NT2/D1 (cell line): Measurements from ENCODE around the gene CES2.
"Not testable (repeated sequence)": the region's sequence is repeated elsewhere in the genome, so short reads cannot be mapped to it uniquely, and the experiment has no call there.

Source experiments
- SUZ12 ChIP-seq: IDR thresholded peaks from 2 replicates; pipeline ENCODE4 v1.6.1; 2011; ENCODE audit not compliant: insufficient read length, insufficient read depth; ENCODE audit errors: extremely low read depth
- YY1 ChIP-seq: IDR thresholded peaks from 2 replicates; pipeline ENCODE4 v1.6.1; 2011; ENCODE audit not compliant: insufficient read length, insufficient read depth
- ZNF274 ChIP-seq: IDR thresholded peaks from 2 replicates; pipeline ENCODE4 v1.6.1; 2011; ENCODE audit warnings: mild to moderate bottlenecking, low read depth, low read length

DNA sequence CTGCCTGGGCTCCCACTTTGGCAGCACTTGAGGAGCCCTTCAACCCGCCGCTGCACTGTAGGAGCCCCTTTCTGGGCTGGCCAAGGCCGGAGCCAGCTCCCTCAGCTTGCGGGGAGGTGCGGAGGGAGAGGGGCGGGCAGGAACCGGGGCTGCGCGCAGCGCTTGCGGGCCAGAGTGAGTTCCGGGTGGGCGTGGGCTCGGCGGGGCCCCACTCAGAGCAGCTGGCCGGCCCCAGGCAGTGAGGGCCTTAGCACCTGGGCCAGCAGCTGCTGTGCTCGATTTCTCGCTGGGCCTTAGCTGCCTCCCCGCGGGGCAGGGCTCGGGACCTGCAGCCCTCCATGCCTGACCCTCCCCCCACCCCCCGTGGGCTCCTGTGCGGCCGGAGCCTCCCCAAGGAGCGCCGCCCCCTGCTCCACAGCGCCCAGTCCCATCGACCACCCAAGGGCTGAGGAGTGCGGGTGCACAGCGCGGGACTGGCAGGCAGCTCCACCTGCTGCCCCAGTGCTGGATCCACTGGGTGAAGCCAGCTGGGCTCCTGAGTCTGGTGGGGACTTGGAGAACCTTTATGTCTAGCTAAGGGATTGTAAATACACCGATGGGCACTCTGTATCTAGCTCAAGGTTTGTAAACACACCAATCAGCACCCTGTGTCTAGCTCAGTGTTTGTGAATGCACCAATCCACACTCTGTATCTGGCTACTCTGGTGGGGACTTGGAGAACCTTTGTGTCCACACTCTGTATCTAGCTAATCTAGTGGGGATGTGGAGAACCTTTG lies 39.0 kb downstream of the CES2 start:
- not testable (repeated sequence) for TF ChIP-seq ZNF274, YY1, SUZ12
